Cardiac fibroblast (primary cell): ENCODE data around the gene IL17RE.

Experiments used
- DNase-seq, 2 donors: peaks; one replicate each; pipeline versions ENCODE4 v3.0.0 to v3.0.0-alpha.2; 2010; ENCODE audit warnings: low read depth in 2 of 2
- H3K4me3 ChIP-seq, 2 donors: replicated peaks in 1 of 2; 1 replicate in 1 of 2; 2 replicates in 1 of 2; pipeline ENCODE4 v1.5.1; 2011; ENCODE audit warnings: low read depth in 2 of 2, low read length in 2 of 2, mild to moderate bottlenecking in 2 of 2, moderate library complexity in 1 of 2
- TF ChIP-seq, protein P1 (sequence below): IDR thresholded peaks from one replicate; pipeline ENCODE4 v1.5.1; 2011; ENCODE audit warnings: low read depth, mild to moderate bottlenecking, low read length, inconsistent platforms

Gene IL17RE

DNA sequence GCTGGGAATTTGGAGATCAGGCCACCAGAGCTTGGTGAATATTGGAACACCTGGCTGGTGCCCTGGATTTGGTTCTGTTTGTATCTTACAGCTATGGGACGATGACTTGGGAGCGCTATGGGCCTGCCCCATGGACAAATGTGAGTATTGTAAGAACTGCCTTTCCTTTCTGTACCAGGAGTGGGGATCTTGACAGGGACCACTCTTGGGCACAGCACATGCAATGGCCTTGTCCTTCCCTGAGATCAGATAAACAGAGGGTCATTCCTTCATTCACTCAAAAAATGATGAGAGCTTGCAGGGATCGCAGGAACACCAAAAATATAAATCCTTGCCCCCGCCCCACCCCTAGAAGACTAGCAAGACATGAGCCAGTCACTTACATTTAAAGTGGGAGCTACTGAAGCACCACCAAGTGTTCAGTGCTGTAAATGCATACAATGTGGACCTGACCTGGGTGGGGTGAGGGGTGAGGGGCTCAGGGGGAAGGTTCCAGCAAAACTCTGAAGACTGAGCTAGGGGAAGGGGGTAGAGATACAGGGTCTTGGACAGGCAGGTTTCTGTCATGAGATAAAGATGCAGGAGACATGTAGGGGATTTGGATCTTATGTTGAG, 28.3 kb downstream of the IL17RE start:
- TF ChIP-seq, protein P1, sequence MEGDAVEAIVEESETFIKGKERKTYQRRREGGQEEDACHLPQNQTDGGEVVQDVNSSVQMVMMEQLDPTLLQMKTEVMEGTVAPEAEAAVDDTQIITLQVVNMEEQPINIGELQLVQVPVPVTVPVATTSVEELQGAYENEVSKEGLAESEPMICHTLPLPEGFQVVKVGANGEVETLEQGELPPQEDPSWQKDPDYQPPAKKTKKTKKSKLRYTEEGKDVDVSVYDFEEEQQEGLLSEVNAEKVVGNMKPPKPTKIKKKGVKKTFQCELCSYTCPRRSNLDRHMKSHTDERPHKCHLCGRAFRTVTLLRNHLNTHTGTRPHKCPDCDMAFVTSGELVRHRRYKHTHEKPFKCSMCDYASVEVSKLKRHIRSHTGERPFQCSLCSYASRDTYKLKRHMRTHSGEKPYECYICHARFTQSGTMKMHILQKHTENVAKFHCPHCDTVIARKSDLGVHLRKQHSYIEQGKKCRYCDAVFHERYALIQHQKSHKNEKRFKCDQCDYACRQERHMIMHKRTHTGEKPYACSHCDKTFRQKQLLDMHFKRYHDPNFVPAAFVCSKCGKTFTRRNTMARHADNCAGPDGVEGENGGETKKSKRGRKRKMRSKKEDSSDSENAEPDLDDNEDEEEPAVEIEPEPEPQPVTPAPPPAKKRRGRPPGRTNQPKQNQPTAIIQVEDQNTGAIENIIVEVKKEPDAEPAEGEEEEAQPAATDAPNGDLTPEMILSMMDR = peak; percentile 21
- no peak overlapping the region for H3K4me3 ChIP-seq
- peak; percentile 28 to 45 for DNase-seq

DNA sequence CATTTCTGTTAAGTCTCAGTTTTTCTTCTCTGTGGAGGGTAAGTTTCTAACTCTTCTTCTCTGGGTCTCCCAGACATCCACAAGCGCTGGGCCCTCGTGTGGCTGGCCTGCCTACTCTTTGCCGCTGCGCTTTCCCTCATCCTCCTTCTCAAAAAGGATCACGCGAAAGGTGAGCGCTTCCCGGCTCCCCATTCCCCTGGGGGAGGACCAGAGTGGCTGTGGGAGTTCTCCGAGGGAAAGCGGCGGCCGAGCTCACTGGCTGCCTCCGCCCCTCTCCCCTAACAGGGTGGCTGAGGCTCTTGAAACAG, 29.8 kb downstream of the IL17RE start:
- no peak for DNase-seq
- peak overlapping the region; percentile 65 to 71 for H3K4me3 ChIP-seq
- TF ChIP-seq, protein P1 = no peak

DNA sequence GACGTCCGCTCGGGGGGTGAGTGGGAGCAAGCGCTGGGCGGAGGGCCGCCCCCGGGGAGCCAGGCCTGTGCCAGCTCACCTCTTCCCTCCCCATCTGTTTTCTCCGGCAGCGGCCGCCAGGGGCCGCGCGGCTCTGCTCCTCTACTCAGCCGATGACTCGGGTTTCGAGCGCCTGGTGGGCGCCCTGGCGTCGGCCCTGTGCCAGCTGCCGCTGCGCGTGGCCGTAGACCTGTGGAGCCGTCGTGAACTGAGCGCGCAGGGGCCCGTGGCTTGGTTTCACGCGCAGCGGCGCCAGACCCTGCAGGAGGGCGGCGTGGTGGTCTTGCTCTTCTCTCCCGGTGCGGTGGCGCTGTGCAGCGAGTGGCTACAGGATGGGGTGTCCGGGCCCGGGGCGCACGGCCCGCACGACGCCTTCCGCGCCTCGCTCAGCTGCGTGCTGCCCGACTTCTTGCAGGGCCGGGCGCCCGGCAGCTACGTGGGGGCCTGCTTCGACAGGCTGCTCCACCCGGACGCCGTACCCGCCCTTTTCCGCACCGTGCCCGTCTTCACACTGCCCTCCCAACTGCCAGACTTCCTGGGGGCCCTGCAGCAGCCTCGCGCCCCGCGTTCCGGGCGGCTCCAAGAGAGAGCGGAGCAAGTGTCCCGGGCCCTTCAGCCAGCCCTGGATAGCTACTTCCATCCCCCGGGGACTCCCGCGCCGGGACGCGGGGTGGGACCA, 30.4 kb downstream of the IL17RE start:
- peak overlapping the region; percentile 65 to 71 for H3K4me3 ChIP-seq
- peak; percentile 86 to 90 for DNase-seq
- TF ChIP-seq, protein P1 = peak; percentile 72

DNA sequence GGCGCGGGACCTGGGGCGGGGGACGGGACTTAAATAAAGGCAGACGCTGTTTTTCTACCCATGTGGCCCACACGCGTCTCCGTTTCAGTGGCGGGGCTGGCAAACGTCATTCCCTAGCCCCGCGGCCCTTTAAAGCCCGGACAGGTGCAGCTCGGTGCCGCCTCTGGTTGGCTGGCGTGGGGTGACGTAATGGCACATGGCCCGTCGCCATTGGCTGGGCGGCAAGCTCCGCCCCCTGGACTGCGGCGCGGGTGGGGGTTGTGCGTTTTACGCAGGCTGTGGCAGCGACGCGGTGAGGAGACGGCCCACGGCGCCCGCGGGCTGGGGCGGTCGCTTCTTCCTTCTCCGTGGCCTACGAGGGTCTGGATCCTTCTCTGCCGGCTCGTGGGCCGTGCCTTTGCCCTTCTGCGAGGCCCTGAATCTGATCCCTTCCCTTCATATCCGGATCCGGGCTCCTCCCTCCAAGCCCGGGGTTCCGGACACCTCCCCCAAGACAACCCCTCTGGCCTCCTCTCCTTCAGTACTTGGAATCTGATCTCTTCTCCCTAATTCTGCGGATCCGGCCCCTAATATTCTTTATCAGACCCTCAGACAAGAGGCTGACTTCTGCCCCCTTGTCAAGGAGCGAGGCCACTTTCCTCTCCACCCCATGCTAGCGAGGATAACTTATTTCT, 31.1 kb downstream of the IL17RE start, which contains the start of gene CRELD1:
Gene CRELD1, plus strand, starts transcription at position 274 of the 674 bp plus-strand sequence. CDS start 605 bp downstream, outside the sequence.
- peak; percentile 97 for DNase-seq
- TF ChIP-seq, protein P1 = no peak
- peak within 1 kb of the TSS; percentile 65 to 71 for H3K4me3 ChIP-seq

GRCh38 chr3:9934235-9934621, 31.6 kb downstream of the IL17RE start:
- H3K4me3 ChIP-seq = peak overlapping the region; percentile 65 to 71
- no peak for DNase-seq
- TF ChIP-seq, protein P1 = peak; percentile 34

GRCh38 chr3:9934993-9935392, 32.3 kb downstream of the IL17RE start:
- peak overlapping the region in 1 of 2 donors; percentile 65 for H3K4me3 ChIP-seq
- TF ChIP-seq, protein P1 = no peak
- no peak for DNase-seq
